Activated CD4-positive, alpha-beta T cell treated with anti-CD3 and anti-CD28 coated beads, Interleukin-2, amount 50 U/mL, for 48 hours (primary cell): Measurements from ENCODE around the gene SCAI.
"Not testable (repeated sequence)": the region's sequence is repeated elsewhere in the genome, so short reads cannot be mapped to it uniquely, and the experiment has no call there.

ENCODE experiments used
- DNase-seq, 2 experiments: peaks; one replicate each; pipeline ENCODE4 v3.0.0-alpha.2; 2020

The SCAI gene

DNA sequence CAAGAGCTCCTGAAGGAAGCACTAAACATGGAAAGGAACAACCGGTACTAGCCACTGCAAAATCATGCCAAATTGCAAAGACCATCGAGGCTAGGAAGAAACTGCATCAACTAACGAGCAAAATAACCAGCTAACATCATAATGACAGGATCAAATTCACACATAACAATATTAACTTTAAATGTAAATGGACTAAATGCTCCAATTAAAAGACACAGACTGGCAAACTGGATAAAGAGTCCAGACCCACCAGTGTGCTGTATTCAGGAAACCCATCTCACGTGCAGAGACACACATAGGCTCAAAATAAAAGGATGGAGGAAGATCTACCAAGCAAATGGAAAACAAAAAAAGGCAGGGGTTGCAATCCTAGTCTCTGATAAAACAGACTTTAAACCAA lies 131.3 kb downstream of the SCAI start:
- not testable (repeated sequence) for DNase-seq

DNA sequence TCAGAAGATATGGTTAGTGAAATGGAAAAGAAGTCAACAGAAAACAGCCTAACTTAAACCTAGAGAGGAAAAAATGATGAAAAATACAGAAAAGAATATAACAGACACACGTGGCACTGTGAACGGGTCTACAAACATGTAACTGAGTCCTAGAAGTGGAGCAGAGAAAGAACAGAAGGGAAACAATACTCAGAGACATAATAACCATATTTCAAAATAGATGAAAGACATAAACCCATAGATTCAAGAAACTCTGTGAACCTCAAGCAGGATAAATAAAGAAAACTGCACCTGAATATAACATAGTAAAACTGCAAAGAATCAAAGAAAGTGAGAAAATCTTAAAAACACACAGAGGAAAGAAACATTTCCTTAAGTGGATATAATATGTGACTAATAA lies 134.7 kb downstream of the SCAI start:
- no peak for DNase-seq

DNA sequence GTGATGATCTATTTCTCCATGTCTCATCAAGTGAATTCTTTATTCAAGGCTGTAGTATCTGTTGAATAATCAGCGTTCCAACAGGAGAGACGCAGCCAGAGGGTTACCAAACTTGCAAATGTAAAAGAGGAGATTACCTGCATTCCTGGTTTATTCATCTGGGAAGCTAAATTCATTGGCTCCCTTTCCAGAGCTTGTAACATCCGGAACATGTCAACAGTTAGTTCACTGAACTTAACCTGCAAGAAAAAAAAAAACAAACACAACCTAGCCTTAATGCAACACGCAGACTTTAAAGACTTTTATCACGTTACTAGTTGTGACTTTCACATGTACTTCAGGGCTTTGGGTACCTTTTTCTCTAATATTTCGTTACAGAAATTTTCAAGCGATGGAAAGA lies 140.0 kb downstream of the SCAI start:
- no peak for DNase-seq

DNA sequence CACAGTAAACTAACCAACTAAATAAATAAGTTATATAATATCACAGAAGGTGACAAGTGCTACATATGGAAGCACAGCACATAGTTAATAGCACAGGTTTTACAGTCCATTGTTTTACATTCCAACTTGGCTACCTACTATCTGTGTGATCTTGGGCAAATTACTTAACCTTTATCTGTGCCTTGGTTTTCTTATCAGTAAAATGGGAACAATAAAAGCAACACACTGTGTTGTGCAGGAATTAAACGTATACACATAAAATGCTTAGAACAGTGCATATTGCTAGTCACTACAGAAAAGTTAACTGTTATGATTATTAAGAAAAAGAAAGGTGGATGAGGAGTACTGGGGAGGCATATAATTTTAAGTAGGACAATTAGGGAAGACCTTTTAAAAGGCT lies 159.6 kb downstream of the SCAI start:
- no peak for DNase-seq

DNA sequence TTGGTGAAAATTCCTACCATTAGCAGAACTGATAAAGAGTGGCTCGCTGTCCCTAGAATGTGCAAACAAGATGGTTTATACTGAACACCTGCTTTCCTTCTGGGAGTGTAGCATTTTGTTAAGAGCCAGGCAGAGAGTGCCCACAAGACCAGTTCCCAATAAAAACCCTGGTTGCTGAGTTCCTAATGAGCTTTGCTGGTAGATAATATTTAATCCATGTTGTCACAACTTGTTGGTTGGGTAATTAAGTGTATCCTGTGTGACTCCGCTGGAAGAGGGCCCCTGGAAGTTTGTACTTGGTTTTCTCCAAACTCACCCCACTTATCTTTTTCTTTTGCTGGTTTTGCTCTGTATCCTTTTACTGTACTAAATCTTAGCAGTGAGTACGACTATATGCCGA lies 162.9 kb downstream of the SCAI start:
- no peak for DNase-seq

DNA sequence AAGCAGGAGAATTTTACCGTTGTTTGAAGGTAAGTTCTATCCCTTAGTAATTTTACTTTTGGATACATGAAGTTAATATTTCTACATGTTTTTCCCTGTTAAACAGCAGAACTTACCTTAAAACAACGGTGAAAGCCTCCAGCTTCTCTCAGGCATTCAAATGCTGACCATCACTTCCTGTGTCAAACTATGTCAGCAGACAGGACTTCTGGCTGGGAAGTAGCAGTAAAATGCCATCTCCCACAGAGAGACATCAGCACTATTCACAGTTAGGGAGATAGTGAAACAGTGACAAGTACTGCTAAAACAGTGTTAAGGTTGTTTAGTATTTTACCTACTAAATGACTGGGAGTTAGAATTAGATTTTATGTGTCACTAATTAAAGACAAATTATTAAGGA lies 168.2 kb downstream of the SCAI start:
- no peak for DNase-seq

DNA sequence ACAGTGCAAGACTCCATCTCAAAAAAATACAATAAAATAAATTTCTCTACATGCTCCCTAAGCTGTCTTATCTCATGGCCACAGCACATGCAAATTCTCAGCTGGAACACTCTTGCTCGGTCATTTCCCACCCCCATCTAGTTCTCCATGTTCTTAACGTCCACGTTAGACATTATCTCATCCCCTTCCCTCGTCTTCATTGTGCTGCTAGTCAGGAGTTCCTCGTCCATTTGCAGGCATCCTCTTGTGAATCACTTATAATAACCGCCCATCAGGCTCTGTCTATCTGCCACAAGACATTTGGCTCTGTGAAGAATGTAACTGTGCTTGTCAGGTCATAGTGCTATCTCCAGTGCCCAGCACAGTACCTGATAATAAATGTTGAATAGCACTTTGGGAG lies 169.5 kb downstream of the SCAI start:
- DNase-seq: no peak

DNA sequence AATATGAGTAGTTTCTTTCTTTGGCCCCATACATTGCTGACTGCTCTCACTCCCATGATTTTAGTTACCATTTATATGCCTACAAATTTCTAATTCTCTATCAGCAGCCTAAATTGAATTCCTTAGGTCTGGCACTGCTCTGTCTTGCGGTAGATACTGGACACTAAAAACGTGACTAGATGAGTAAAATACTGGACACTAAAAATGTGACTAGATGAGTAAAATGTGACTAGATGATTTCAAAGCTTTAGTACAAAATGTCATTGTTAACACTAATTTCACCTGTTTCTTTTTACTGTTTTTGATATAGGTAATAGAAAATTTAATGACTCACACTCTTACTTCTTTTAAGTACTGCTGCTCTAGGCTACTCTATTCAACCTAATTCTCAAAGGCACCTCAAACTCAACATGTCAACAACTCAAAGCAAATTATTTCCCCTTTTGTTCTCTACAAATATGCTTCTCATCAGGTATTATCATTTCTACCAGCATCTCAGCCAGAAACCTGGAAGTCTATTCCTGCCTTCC lies 171.0 kb downstream of the SCAI start:
- no peak for DNase-seq

DNA sequence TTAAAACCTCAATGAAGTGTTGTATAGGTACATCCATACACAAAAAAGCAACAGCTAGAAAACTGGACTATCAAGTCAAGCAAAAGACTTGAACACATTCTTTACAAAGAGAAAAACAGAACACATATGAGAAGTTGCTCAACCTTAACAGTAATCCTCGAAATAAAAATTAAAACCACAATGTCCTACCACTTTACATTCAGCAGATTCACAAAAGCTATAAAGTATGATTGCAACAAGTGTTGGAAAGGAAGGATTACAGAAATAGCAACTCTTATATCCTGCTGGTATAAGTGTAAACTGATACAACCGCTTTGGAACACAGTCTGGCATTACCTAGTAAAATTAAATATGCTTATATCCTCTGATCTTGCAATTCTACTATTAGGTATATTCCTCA lies 173.9 kb downstream of the SCAI start:
- no peak for DNase-seq

DNA sequence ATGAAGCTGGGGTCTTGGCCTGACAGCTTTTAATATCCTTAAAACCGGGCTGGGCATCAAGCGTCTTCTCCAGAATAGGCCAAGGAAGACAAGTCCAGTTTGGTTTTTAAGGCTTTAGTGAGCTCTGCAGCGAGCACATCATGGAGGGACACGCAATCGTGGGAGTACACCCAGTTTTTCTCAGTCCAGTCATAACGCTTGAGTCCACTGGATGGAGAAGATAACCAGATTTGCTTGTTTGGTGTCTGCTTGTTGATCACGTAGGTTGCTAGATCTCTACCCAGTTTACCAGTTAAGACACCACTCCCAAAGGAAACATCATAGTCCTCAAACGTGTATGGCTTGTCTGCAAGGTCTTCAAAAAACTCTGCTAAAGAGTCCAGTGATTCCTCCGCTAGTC lies 175.1 kb downstream of the SCAI start:
- no peak for DNase-seq

DNA sequence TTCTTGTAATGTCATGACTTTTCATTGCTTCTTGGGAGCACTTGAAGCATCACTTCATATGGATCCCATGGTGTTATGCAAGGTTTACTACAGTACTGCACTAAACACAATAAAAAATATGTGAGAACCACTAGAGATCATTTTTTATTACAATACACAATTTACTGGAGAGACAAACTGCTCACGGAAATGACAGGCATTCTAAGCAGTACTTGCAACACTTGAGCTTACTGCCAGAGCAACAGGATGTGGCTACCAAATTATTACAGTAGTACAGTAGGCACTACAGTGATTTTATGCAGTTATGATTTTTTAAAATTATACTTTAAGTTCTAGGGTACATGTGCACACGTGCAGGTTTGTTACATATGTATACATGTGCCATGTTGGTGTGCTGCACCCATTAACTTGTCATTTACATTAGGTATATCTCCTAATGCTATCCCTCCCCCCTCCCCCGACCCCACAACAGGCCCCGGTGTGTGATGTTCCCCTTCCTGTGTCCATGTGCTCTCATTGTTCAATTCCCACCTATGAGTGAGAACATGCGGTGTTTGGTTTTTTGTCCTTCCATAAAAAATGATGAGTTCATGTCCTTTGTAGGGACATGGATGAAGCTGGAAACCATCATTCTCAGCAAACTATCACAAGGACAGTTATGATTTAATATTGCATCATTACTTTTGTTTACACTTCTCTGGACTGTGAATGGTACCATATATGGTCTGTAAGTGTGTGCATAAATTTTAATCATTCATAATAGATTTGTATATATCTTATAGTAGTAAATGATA lies 177.4 kb downstream of the SCAI start:
- not testable (repeated sequence) for DNase-seq

DNA sequence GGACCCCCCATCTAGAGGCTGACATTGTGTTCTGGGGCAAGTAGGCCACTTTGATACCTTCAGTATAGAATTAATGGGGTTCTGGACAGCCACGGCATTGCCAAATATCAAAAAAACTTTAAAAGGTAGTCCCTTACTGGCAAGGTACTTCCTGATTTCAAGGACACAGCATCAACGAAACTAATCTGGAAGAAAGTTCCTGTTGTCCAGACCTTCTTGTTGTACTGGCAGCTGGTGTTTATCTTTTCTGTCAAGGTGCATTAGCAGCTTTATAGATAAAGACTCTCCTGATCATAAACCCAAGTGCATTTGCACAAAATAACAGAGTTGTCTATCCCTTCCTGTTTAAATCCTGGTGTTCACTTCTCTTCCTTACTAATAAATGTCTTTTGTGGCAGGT lies 178.7 kb downstream of the SCAI start:
- no peak for DNase-seq

DNA sequence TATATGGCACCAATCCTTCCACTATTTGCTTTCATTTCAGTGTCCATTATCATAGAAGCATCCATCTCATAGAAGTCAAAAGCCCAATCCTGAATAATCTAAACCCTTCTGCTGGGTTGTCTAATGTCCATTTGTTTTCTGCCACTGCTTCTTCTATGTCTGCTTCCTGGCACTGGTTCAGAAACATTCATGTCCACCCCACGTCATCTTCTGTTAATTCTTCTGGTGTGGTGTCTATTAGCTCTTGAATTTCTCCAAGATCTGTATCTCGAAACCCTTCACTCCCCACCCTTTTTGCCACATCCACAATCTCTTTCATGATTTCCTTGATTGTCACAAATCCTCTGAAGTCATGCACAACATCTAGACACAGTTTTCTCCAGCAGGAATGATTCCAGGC lies 179.3 kb downstream of the SCAI start:
- no peak for DNase-seq

DNA sequence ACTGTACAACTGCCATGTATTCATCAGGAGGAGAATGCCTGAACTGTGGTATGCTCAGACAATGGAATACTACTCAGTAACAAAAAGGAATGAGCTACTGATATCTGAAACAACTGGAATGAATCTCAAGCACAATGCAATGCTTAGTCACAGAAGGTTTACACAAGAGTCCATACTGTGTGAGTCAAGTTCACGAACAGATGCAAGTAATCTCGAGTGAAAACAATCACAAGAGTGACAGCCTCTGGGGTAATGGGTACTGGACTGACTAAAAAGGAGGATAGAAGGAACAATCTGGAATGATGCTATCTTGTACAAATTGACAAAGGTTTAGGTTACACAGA lies 182.9 kb downstream of the SCAI start:
- no peak for DNase-seq

DNA sequence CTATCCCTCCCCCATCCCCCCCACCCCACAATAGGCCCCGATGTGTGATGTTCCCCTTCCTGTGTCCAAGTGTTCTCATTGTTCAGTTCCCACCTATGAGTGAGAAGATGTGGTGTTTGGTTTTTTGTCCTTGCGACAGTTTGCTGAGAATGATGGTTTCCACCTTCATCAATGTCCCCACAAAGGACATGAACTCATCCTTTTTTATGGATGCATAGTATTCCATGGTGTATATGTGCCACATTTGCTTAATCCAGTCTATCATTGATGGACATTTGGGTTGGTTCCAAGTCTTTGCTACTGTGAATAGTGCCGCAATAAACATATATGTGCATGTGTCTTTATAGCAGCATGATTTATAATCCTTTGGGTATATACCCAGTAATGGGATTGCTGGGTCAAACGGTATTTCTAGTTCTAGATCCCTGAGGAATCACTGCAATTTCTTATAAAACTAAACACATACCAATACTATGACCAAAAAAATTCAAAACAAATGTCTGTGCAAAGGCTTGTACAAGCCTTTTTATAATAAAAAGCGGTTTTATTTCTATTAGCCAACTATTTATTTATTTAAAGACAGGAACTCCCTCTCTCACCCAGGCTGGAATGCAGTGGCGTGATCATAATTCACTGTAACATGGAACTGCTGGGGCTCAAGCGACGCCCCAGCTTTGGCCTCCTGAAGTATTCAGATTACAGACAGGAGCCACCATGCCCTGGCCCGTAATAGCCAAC lies 183.5 kb downstream of the SCAI start:
- not testable (repeated sequence) for DNase-seq

DNA sequence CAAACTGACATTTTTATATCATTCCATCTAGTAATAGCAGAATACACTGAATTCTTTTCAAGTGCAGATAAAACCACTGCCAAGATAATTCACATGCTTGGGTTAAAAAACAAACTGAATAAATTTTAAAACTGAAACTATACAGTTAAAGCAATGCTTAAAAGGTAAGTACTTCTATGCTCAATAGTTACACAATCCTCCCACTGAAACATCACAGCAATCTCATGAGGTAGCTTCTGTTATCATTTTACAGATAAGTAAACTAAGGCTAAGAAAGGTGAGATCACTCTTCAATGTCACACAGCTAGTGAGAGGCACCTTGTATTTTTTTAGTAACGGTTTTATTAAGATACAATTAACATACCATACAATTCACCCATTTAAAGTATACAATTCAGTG lies 189.1 kb downstream of the SCAI start:
- no peak for DNase-seq

DNA sequence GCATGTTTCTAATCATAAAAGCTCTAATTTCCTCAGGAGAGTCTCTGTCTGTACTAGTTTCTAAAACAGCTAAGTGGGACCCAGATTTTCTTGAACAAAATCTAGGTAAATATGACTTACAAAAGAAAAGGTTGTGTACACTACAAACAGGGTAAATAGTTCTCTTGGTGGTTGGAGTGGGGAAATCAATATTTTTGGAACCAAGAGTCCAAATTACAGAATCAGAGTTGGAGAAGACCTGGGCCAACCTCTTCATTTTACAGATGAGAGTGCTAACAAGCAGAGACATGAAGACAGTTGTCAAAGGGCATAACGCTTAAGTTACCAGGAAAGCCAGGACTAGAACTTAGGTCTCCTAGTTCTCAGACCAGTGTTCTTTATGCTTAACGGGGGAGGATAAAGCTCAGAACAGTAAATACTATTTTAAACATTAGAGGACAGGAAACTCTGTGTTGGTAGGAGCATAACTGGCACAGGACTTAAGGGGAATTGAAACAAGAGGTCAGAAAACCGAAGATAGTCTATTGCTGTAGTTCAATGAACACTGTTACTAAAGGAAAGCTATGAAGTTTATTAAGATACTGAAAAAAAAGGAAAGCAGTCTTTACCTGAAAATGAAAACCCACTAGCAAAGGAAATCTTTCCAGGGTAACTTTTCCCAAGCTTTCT lies 193.1 kb downstream of the SCAI start:
- no peak for DNase-seq

DNA sequence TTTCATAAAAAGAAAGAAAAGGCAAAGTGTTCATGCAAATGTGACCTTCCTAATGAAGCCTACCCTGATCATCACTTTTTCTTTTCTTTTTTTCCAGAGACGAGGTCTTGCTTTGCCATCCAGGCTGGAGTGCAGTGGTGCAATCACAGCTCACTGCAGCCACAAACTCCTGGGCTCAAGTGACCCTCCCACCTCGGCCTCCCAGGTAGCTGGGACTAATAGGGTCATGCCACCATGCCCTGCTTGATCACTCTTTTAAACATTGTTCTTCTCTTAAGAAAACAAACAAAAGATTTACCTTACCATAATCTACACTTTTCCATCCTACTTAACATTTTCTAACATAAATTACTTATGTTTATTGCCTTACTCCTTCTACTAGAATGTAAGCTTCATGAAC lies 193.9 kb downstream of the SCAI start:
- DNase-seq: no peak

DNA sequence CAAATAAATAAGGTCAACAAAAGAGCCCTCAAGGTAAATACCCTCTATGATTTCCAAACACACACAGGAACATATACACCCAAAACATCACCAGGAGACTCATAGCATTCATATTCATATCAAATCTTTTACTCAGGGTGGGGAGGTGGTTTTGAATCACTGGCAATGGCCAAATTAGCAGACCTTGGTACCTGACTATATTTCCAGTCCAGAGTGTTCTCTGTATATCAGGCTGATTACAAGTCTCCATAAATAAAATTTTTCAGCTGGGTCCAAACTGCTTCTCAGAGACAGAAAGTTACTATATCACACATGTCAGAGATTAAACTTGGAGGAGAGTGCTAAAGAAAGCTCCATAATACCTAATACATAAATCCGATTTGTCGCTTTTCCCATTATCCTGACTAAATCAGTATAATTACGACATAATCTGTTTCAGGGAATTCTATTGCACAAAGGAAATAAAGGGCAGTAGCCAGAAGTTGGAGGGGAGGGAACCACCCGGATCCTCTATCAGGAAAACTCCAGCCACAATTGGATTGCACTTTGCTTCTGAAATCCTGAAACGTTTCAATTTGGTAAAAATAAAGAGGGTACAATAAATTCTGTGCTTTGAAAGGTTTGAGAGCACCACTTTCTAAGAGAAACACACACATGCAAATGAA lies 195.5 kb downstream of the SCAI start:
- DNase-seq: no peak

DNA sequence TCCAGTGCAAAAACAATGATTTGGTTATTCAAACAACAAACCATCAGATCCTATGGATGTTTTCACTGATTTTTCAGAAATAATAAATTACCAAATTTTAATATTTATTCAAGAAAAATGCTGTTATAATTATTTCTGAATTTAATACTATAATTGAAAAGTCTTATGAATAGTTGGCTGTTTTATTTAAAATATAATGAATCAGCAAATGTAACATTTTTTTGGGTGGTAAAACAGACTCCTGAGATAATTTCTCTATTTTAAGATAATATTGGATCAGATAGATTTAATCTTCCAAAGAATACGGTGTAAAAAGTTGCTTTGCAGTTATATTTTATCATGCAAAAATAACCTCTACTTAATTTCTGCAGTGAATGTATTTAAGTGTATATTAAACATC lies 197.2 kb downstream of the SCAI start:
- DNase-seq: no peak

DNA sequence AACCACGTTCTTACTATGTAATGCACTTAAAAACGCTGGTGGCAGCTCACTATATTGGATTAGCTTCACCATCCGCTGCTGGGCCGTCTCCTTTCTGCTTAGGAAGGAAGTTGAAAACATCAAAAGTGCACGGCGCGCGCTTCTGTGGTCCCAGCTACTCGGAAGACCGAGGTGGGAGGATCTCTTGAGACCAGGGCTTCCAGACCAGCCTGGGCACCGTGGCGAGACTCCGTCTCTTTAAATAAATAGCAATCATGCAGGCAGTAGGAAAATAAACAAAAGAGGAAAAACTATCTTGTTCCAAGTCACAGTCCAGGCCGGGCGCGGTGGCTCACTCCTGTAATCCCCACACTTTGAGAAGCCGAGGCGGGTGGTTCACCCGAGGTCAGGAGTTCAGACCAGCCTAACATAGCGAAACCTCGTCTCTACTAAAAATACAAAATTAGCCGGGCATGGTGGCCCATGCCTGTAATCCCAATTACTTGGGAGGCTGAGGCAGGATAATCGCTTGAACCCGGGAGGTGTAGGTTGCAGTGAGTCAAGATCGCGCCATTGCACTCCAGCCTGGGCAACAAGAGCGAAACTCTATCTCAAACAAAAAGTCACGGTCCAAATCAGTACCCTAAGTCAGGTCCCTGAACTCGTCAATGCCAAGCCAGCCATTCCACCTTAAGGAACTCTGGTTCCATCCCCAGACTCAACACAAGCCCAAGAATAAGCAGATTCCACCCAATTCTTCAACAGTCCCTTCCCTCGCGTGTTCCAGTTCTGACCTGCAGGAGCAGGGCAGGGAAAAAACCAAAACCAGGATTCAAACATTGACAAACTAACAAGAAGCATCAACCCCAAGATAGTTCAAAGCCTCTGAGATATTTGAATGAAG lies 201.4 kb downstream of the SCAI start:
- DNase-seq: peak; percentile 69 to 76
